GM23248 (cell line): Measurements from ENCODE around the gene COX7A2.

ENCODE experiments used
- EZH2 ChIP-seq: fragments of 200-600 bp; sonication (generic); IDR thresholded peaks from 2 replicates; pipeline ENCODE4 v1.6.1; 2018; ENCODE audit warnings: antibody characterized with exemption, mild to moderate bottlenecking; ENCODE audit not compliant: insufficient read depth, poor library complexity, severe bottlenecking
- EZH2phosphoT487 ChIP-seq: fragments of 200-600 bp; sonication (generic); IDR thresholded peaks from 2 replicates; pipeline ENCODE4 v1.6.1; 2018; ENCODE audit warnings: antibody characterized with exemption, moderate library complexity, mild to moderate bottlenecking, low read depth; ENCODE audit not compliant: insufficient read depth

GRCh38 chr6:75267461-75267860 is 23.9 kb upstream of the COX7A2 start:
- TF ChIP-seq EZH2 (no peak), EZH2phosphoT487 (no peak)
